ENCODE results near the gene FHIT.

The FHIT gene

GRCh38 chr3:59758672-59759071 is 1492.6 kb downstream of the FHIT start:
- Histone ChIP-seq H2BK5ac (ENCODE audit: low read length) (no peak overlapping the region), H3K18ac (ENCODE audit: low read length) (no peak overlapping the region), H2BK120ac (ENCODE audit: low read depth, low read length) (no peak overlapping the region), H3K4me1 (ENCODE audit: control insufficient read depth, low read depth, low read length) (peaks cover 10% of the 10 kb centered on the region), H3K9ac (ENCODE audit: low read length) (no peak overlapping the region), H3K4me3 (ENCODE audit: low read length) (no peak overlapping the region), H3K79me1 (ENCODE audit: low read length) (no peaks in the 10 kb centered on the region), H3K23ac (ENCODE audit: low read length) (no peak overlapping the region), H2AK5ac (ENCODE audit: low read length) (no peak overlapping the region), H3K27ac (ENCODE audit: low read depth, low read length) (no peak overlapping the region), H2BK15ac (replicated peaks; ENCODE audit: low read depth) (no peak overlapping the region), H4K8ac (ENCODE audit: low read depth, low read length) (no peak overlapping the region), H3K27me3 (ENCODE audit: insufficient read depth, low read length, poor library complexity) (no peaks in the 10 kb centered on the region), H3K4ac (ENCODE audit: low read depth, low read length) (no peak overlapping the region), H3K4me2 (ENCODE audit: low read length) (no peak overlapping the region), H3K56ac (ENCODE audit: low read length) (no peak overlapping the region), H3K79me2 (ENCODE audit: control insufficient read depth, insufficient read depth, low read length) (no peaks in the 10 kb centered on the region), H4K5ac (ENCODE audit: low read length) (no peak overlapping the region), H3K36me3 (ENCODE audit: control insufficient read depth, insufficient read depth, low read length) (no peaks in the 10 kb centered on the region)
- no CpG with 5 or more reads among the region's 1 CpG for WGBS (ENCODE audit: extremely low coverage, insufficient coverage, low lambda C conversion rate)
- no peak for DNase-seq

- Histone ChIP-seq H2BK15ac (replicated peaks; ENCODE audit: low read depth) (no peak overlapping the region), H3K27ac (ENCODE audit: low read depth, low read length) (no peak overlapping the region), H3K4me1 (ENCODE audit: control insufficient read depth, low read depth, low read length) (peaks cover 10% of the 10 kb centered on the region), H2BK5ac (ENCODE audit: low read length) (no peak overlapping the region), H3K36me3 (ENCODE audit: control insufficient read depth, insufficient read depth, low read length) (no peaks in the 10 kb centered on the region), H3K27me3 (ENCODE audit: insufficient read depth, low read length, poor library complexity) (no peaks in the 10 kb centered on the region), H4K5ac (ENCODE audit: low read length) (no peak overlapping the region), H2AK5ac (ENCODE audit: low read length) (no peak overlapping the region), H3K79me1 (ENCODE audit: low read length) (no peaks in the 10 kb centered on the region), H3K4me2 (ENCODE audit: low read length) (no peak overlapping the region), H3K4ac (ENCODE audit: low read depth, low read length) (no peak overlapping the region), H3K23ac (ENCODE audit: low read length) (no peak overlapping the region), H3K18ac (ENCODE audit: low read length) (no peak overlapping the region), H3K56ac (ENCODE audit: low read length) (no peak overlapping the region), H3K4me3 (ENCODE audit: low read length) (no peak overlapping the region), H4K8ac (ENCODE audit: low read depth, low read length) (no peak overlapping the region), H3K9ac (ENCODE audit: low read length) (no peak overlapping the region), H2BK120ac (ENCODE audit: low read depth, low read length) (no peak overlapping the region), H3K79me2 (ENCODE audit: control insufficient read depth, insufficient read depth, low read length) (no peaks in the 10 kb centered on the region)
- WGBS (ENCODE audit: extremely low coverage, insufficient coverage, low lambda C conversion rate) = no CpG with 5 or more reads among the region's 5 CpGs
- DNase-seq = no peak
Measured at GRCh38 chr3:59756934-59757333, 1494.3 kb downstream of the FHIT start.

- no CpG with 5 or more reads among the region's 4 CpGs for WGBS (ENCODE audit: extremely low coverage, insufficient coverage, low lambda C conversion rate)
- H3K27ac ChIP-seq (ENCODE audit: low read depth, low read length) = no peak overlapping the region
- no peak overlapping the region for H3K4me2 ChIP-seq (ENCODE audit: low read length)
- no peak overlapping the region for H3K23ac ChIP-seq (ENCODE audit: low read length)
- no peak overlapping the region for H3K4me3 ChIP-seq (ENCODE audit: low read length)
- H3K79me2 ChIP-seq (ENCODE audit: control insufficient read depth, insufficient read depth, low read length) = no peaks in the 10 kb centered on the region
- H4K8ac ChIP-seq (ENCODE audit: low read depth, low read length) = no peak overlapping the region
- H4K5ac ChIP-seq (ENCODE audit: low read length) = no peak overlapping the region
- H3K56ac ChIP-seq (ENCODE audit: low read length) = no peak overlapping the region
- H3K27me3 ChIP-seq (ENCODE audit: insufficient read depth, low read length, poor library complexity) = no peaks in the 10 kb centered on the region
- H2BK15ac ChIP-seq (replicated peaks; ENCODE audit: low read depth) = no peak overlapping the region
- H3K9ac ChIP-seq (ENCODE audit: low read length) = no peak overlapping the region
- peaks cover 10% of the 10 kb centered on the region for H3K4me1 ChIP-seq (ENCODE audit: control insufficient read depth, low read depth, low read length)
- H3K18ac ChIP-seq (ENCODE audit: low read length) = peak overlapping the region; percentile 18
- DNase-seq = no peak
- H2AK5ac ChIP-seq (ENCODE audit: low read length) = no peak overlapping the region
- H2BK120ac ChIP-seq (ENCODE audit: low read depth, low read length) = no peak overlapping the region
- H3K79me1 ChIP-seq (ENCODE audit: low read length) = no peaks in the 10 kb centered on the region
- no peaks in the 10 kb centered on the region for H3K36me3 ChIP-seq (ENCODE audit: control insufficient read depth, insufficient read depth, low read length)
- no peak overlapping the region for H2BK5ac ChIP-seq (ENCODE audit: low read length)
- no peak overlapping the region for H3K4ac ChIP-seq (ENCODE audit: low read depth, low read length)
Measured at GRCh38 chr3:59754456-59755129, 1496.7 kb downstream of the FHIT start.

- WGBS (ENCODE audit: extremely low coverage, insufficient coverage, low lambda C conversion rate) = no CpG with 5 or more reads among the region's 7 CpGs
- Histone ChIP-seq H3K4me2 (ENCODE audit: low read length) (no peak overlapping the region), H3K36me3 (ENCODE audit: control insufficient read depth, insufficient read depth, low read length) (no peaks in the 10 kb centered on the region), H2BK120ac (ENCODE audit: low read depth, low read length) (no peak overlapping the region), H3K79me1 (ENCODE audit: low read length) (no peaks in the 10 kb centered on the region), H3K27ac (ENCODE audit: low read depth, low read length) (no peak overlapping the region), H3K79me2 (ENCODE audit: control insufficient read depth, insufficient read depth, low read length) (no peaks in the 10 kb centered on the region), H3K27me3 (ENCODE audit: insufficient read depth, low read length, poor library complexity) (no peaks in the 10 kb centered on the region), H2BK15ac (replicated peaks; ENCODE audit: low read depth) (no peak overlapping the region), H3K18ac (ENCODE audit: low read length) (no peak overlapping the region), H2AK5ac (ENCODE audit: low read length) (no peak overlapping the region), H3K4me3 (ENCODE audit: low read length) (no peak overlapping the region), H3K9ac (ENCODE audit: low read length) (no peak overlapping the region), H3K4me1 (ENCODE audit: control insufficient read depth, low read depth, low read length) (peaks cover 10% of the 10 kb centered on the region), H3K56ac (ENCODE audit: low read length) (no peak overlapping the region), H3K4ac (ENCODE audit: low read depth, low read length) (no peak overlapping the region), H4K8ac (ENCODE audit: low read depth, low read length) (no peak overlapping the region), H2BK5ac (ENCODE audit: low read length) (no peak overlapping the region), H3K23ac (ENCODE audit: low read length) (no peak overlapping the region), H4K5ac (ENCODE audit: low read length) (no peak overlapping the region)
- no peak for DNase-seq
Measured at GRCh38 chr3:59753808-59754450, 1497.3 kb downstream of the FHIT start.

- no peak overlapping the region for H2AK5ac ChIP-seq (ENCODE audit: low read length)
- no peak overlapping the region for H3K18ac ChIP-seq (ENCODE audit: low read length)
- H4K8ac ChIP-seq (ENCODE audit: low read depth, low read length) = no peak overlapping the region
- H3K36me3 ChIP-seq (ENCODE audit: control insufficient read depth, insufficient read depth, low read length) = no peaks in the 10 kb centered on the region
- no peak overlapping the region for H2BK120ac ChIP-seq (ENCODE audit: low read depth, low read length)
- H3K56ac ChIP-seq (ENCODE audit: low read length) = no peak overlapping the region
- H3K79me2 ChIP-seq (ENCODE audit: control insufficient read depth, insufficient read depth, low read length) = no peaks in the 10 kb centered on the region
- no peak overlapping the region for H3K23ac ChIP-seq (ENCODE audit: low read length)
- no peak overlapping the region for H3K4ac ChIP-seq (ENCODE audit: low read depth, low read length)
- H4K5ac ChIP-seq (ENCODE audit: low read length) = no peak overlapping the region
- H3K79me1 ChIP-seq (ENCODE audit: low read length) = no peaks in the 10 kb centered on the region
- no peak for DNase-seq
- H3K4me2 ChIP-seq (ENCODE audit: low read length) = no peak overlapping the region
- no peaks in the 10 kb centered on the region for H3K27me3 ChIP-seq (ENCODE audit: insufficient read depth, low read length, poor library complexity)
- no peak overlapping the region for H2BK15ac ChIP-seq (replicated peaks; ENCODE audit: low read depth)
- H2BK5ac ChIP-seq (ENCODE audit: low read length) = no peak overlapping the region
- H3K4me3 ChIP-seq (ENCODE audit: low read length) = no peak overlapping the region
- H3K4me1 ChIP-seq (ENCODE audit: control insufficient read depth, low read depth, low read length) = peaks cover 6% of the 10 kb centered on the region
- no peak overlapping the region for H3K9ac ChIP-seq (ENCODE audit: low read length)
- H3K27ac ChIP-seq (ENCODE audit: low read depth, low read length) = no peak overlapping the region
Measured at GRCh38 chr3:59752925-59753324, 1498.3 kb downstream of the FHIT start.

- H4K8ac ChIP-seq (ENCODE audit: low read depth, low read length) = no peak overlapping the region
Measured at GRCh38 chr3:59751606-59752005, 1499.6 kb downstream of the FHIT start.

More at GRCh38 chr3:59751606-59752005, 1499.6 kb downstream of the FHIT start:
- Histone ChIP-seq H3K9ac (ENCODE audit: low read length) (no peak overlapping the region), H3K4me1 (ENCODE audit: control insufficient read depth, low read depth, low read length) (peaks cover 6% of the 10 kb centered on the region), H3K23ac (ENCODE audit: low read length) (no peak overlapping the region), H3K79me2 (ENCODE audit: control insufficient read depth, insufficient read depth, low read length) (no peaks in the 10 kb centered on the region), H3K79me1 (ENCODE audit: low read length) (no peaks in the 10 kb centered on the region), H3K4me2 (ENCODE audit: low read length) (no peak overlapping the region), H3K56ac (ENCODE audit: low read length) (no peak overlapping the region), H4K5ac (ENCODE audit: low read length) (no peak overlapping the region), H3K4me3 (ENCODE audit: low read length) (no peak overlapping the region), H3K4ac (ENCODE audit: low read depth, low read length) (no peak overlapping the region), H3K36me3 (ENCODE audit: control insufficient read depth, insufficient read depth, low read length) (no peaks in the 10 kb centered on the region), H2BK15ac (replicated peaks; ENCODE audit: low read depth) (no peak overlapping the region), H2BK120ac (ENCODE audit: low read depth, low read length) (no peak overlapping the region), H3K27me3 (ENCODE audit: insufficient read depth, low read length, poor library complexity) (no peaks in the 10 kb centered on the region), H3K27ac (ENCODE audit: low read depth, low read length) (no peak overlapping the region), H3K18ac (ENCODE audit: low read length) (no peak overlapping the region), H2BK5ac (ENCODE audit: low read length) (no peak overlapping the region), H2AK5ac (ENCODE audit: low read length) (no peak overlapping the region)
- peak; percentile 11 for DNase-seq
- WGBS (ENCODE audit: extremely low coverage, insufficient coverage, low lambda C conversion rate) = no CpG with 5 or more reads among the region's 4 CpGs
